IPS DF 4.7 (cell line): ENCODE measurements around the gene CREB3L4.
"Not testable (repeated sequence)": the region's sequence is repeated elsewhere in the genome, so short reads cannot be mapped to it uniquely, and the experiment has no call there.

Source experiments
- DNase-seq: peaks from one replicate; pipeline ENCODE4 v3.0.0-alpha.2; 2013; ENCODE audit warnings: low spot score; ENCODE audit errors: extremely low read depth

Gene CREB3L4

DNA sequence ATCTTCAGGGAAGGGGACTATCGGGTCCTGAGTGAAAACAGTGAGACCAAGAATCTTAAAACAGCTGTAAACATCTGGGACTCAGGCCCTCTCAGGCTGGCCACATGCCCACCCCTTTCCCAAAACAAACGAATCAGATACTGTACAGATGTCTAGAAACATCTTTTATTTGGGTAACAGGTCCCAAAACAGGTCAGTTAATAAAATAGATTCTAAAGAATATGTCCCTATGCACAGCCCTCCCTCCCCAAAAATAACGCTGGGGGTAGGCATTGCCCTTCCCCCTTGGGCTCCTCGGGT is 8.8 kb upstream of the CREB3L4 start:
- no peak for DNase-seq

DNA sequence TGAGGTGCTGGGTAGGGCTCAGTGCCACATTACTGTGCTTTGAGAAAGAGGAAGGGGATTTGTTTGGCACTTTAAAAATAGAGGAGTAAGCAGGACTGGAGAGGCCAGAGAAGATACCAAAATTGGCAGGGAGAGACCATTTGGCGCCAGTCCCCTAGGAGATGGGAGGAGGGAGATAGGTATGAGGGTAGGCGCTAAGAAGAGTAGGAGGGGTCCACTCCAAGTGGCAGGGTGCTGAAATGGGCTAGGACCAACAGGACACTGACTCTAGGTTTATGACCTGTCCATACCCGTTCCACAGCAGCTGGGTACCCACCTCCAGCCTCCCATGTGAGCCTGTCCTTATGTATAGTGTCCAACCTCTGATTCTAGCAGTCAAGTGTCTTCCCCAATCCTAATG is 8.2 kb upstream of the CREB3L4 start:
- DNase-seq = no peak

DNA sequence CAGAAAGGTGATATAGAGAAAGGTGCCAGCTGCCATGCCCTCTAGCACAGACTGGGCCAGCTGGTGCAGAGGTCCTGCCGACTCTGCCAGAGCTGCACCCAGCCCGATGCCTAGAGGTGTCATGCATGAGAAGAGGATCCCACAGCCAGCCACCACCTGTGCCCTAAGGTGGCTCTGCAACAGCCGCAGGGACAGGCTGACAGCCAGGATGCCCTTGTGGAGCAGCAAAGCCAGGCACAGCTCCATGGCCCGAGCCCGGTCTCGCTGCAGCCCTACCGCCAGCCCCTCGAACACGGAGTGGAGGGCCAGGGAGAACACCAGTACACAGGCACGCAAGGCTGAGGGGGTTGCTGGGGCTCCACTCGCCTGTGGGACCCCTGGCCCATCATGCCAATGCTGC is 7.5 kb upstream of the CREB3L4 start:
- DNase-seq = no peak

DNA sequence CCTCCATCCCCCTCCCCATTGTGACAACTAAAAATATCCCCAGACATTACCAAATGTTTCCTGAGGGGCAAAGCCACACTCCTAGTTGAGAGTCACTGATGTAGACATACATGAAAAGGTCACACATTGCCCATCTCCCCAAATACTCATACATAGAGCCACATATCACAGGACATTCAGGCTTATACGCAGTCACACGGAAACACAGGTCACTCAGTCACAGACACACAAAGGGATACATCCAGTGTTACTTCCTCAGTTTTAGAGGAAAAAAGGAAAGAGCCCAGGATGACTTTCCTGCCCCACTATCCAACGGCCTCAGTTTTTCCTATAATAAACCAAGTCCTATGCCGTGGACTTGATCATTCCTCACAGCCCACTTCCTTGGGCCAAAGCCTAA is 6.3 kb upstream of the CREB3L4 start:
- no peak for DNase-seq

DNA sequence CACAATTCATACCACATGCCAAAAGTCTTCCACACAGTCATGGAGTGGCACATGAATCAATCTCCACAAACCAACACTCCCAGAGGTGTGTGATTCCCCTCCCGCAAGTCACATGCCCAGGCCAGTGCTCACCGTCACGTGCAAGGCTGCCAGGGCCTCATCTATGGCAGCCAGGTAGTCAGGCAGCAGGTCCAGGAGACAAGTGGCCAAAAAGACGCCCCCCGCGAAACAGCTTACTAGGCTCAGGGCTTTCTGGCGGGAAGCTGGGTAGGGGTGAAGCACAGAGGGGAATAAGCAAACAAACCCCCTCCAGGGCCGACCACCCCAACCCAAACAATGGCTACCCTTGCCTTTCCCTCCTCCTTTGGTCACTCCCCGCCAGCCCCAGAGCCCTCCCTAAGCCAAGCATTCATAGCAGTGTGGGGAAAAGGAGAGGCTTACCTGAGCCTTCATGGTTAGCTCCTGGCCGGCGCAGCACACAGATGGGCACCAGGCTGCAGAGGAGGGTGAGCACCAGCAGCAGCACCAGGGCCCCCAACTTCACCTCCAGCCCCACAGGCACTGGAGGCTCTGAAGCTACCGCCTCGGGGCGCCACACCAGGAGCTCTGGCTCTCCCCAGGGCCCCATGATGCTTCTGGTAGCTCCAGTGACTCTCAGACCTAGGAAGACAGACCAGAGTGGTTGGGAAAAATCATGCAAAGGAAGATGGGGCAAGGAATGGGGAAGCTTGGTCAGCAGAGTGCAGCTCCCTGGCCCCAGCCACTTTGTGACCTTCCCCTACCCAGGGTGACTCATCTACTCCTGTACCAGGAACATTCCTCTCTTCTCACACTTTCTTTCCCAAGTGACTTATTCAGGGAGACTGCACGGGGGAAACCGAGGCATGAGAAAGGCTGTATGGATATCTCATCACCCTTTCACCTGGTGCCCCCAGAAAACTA is 5.3 kb upstream of the CREB3L4 start:
- no peak for DNase-seq

DNA sequence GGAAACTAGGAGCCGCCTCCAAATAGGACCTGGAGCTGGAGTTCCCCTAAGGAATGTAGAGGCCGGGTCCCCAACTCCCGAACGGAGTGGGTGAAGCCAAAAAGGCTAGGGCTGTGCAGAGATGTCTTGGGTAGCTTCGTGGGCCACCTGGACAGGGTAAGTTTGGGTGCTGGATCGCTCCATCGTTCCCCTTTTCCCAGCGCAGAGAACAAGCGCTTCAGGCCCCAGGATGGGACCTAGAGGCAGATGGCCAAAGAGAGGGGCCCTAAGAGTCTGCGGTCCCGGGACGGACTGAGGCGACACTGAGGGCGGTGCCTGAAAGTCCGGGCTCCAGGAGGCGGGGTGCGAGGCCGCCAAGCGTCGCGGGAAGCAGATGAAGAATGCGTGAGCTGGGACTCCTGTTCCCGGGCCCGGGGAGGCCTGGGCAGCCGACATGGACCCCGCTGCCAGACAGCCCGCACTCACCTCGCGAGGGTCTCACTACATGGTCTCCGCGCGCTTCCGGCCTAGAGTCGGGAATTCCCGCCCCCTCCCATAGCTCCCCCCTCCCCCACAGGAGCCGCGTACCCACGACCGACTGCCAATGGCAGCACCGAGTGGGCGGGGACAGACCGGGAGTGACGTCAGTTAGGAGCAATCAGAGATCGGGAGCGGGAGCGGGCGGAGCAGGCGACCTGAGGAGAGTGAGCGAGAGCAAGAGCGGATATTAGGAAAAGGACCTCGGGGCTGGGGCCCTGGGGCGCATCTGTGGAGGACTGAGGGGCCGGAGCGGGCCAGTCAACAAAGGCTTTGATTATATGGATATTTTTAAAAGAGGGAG is 4.5 kb upstream of the CREB3L4 start, which contains the start of gene SLC39A1:
SLC39A1 (minus strand) TSS at position 508 of the 820 bp plus-strand sequence. CDS start 822 bp downstream, outside the sequence.
- DNase-seq = no peak

DNA sequence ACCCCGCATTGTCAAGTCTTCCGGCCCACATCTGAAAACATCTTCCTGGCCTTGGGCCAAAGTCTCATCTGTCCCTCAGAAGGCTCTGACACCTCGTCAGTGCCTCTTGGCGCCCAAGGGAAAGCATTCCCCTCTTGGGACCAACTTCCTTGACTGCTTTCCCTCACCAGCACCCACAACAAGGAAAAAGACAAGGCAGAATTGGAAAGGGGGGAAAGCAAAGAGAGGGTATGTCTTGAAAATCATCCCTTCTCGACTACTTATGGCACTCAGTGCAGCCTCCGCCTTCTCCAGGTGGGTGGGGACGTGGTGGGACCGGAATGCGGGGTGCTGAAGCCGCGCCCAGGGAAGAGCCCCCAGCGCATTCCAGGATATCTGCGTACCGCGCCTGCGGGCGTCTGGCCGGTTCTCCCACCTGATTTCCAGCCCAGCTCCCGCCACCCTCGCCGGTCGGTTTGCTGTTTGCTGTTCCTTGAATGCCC is 3.8 kb upstream of the CREB3L4 start:
- no peak for DNase-seq

DNA sequence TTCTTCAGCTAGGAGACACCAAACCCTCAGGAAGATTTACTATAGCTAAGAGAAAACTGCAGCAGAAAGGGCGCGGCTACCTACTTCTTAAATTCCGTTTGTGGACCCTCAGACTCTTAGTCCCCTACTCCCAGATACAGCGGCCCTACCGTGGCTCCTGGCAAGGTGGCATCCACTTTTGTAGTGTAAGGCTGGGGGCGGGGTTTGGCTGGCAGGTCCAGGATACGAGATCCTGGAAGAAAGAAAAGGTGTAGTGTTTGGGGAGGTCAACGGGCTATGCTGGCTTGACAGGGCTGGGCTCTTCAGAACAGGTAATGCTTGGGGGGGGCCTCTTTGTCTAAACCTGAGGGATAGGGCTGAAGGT is 280 bp downstream of the CREB3L4 start:
- DNase-seq = no peak

DNA sequence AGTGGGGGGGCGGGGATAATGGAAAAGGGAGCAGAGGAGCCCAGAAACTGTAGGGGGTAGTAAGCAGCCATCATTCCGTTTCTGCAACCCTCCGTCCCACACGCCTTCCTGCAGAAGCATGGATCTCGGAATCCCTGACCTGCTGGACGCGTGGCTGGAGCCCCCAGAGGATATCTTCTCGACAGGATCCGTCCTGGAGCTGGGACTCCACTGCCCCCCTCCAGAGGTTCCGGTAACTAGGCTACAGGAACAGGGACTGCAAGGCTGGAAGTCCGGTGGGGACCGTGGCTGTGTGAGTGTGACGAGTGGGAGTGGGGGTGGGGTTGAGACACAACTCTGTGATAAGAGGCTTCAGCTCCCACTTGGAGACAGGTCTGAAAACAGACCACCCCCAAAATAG is 706 bp downstream of the CREB3L4 start:
- DNase-seq = no peak

DNA sequence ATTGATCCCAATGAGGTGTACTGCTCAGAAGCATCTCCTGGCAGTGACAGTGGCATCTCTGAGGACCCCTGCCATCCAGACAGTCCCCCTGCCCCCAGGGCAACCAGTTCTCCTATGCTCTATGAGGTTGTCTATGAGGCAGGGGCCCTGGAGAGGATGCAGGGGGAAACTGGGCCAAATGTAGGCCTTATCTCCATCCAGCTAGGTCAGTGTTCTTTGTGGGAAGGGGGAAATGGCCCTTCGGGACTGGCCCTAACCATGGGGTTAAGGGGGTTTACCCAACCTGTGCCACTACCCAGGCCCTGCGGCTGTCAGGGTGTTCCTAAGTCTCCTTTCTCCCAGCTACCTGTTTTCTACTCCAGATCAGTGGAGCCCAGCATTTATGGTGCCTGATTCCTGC is 1.3 kb downstream of the CREB3L4 start:
- no peak for DNase-seq

DNA sequence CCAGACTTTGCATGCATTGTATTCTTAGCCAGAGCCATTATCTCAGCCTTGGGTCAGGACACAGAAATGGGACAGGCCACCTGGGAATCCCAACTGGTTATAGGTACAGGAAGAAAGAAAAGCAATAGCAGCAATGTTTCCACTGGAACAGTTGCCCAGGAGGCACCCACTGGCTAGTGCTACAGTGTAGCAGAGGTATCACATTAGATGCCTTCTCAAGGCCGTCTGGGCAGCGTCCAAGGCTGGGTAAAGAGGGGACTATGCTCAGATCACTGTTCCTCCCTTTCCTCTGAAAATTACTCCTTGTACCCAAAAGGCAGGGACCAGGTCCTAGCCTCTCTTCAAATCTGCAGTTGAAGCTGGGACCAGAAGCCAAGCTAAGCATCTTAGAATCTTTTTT is 2.6 kb downstream of the CREB3L4 start:
- no peak for DNase-seq

DNA sequence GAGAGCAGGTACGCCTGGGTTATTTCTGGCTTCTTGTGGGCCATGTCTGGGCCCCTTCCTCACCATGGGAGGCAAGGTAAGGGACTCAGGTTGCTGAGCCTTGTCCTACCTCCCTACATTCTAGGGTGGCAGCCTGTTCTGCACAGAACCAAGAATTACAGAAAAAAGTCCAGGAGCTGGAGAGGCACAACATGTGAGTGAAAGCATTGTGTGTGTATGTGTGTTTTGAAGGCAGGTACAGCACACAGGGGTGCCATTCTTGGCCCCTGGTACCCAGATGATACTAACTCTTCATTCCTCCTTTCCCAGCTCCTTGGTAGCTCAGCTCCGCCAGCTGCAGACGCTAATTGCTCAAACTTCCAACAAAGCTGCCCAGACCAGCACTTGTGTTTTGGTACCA is 5.4 kb downstream of the CREB3L4 start:
- DNase-seq = no peak

DNA sequence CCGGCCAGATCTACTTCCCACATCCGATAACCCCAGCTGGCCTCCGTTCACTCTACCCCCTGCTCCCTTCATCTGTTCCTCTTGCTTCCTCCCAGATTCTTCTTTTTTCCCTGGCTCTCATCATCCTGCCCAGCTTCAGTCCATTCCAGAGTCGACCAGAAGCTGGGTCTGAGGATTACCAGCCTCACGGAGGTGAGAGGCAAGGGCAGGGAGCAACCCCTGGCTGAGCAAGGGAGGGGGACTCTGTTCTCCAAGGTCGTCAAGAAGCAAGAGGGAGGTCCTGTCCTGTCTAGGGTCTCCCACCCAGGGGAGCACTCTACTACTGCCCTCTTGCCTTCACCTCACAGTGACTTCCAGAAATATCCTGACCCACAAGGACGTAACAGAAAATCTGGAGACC is 5.8 kb downstream of the CREB3L4 start:
- no peak for DNase-seq

DNA sequence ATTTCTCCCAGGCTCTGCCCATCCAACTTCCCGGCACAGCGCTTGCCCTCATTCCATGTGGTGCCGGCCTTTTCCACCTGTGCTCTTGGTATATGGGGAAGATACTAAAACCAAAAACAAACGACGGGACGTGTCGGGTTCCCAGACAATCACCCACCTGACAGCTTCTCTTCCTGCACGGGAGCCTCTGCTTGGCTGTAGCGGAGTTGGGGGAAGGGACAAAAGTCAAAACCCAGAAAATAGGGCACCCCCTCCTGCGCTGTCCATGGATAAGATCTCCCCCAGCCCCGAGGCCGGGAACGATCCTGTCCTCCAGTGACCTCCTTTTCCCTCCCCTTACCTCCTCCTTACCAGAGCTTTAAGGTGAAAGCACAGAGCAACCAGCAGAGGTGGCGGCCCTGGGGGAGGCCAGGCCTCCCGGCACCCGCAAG is 9.1 kb downstream of the CREB3L4 start:
- no peak for DNase-seq

DNA sequence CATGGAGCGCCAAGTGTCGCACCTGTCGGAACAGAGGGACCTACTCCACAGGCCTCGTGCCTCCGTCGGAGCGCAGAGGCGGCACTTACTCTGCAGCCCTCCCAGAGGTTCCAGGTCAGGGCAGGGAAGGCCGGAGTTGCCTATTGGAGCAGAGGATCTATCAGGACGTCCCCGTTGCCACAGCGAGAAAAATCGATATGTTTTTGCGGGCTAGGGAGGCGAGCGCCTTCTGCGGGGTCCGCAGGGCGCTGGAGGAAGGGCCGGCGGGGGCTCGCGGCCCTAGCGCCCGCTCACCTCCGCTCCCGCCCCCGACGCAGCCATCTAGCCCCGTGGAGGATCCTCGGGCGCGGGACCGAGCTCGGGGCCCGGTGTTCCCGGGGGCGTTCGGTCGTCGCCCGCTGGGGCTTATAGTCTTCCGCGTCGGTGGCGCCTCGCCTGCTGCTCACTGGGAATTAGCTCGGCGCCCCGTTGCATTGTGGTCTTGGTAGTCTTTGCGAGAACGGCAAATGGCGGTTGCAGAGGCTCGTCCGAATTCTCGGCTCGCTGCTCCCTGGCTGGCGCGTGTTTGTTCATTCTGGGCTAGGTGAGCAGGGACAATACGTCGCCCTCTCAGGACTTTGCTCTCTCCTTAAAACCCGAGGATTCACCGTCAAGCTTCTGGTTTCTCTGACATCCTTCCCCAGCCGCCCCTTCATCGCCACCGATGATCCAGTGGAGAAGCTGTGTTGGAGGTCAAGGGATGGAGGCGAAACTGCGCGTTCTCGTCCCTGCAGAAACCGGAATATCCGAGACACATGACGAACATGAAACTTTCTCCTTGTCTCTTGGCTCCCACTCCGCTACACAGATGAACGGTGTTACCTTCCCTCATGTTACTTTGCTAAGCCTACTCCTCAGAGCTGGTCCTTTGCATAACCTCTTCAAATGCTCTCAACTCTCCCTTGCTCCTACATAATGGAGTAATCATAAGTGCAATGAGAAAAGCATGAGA is 9.8 kb downstream of the CREB3L4 start, which contains the start of gene JTB:
JTB (minus strand) TSS at position 425 of the 991 bp plus-strand sequence; CDS start at position 3, 422 bp downstream.
- no peak for DNase-seq

DNA sequence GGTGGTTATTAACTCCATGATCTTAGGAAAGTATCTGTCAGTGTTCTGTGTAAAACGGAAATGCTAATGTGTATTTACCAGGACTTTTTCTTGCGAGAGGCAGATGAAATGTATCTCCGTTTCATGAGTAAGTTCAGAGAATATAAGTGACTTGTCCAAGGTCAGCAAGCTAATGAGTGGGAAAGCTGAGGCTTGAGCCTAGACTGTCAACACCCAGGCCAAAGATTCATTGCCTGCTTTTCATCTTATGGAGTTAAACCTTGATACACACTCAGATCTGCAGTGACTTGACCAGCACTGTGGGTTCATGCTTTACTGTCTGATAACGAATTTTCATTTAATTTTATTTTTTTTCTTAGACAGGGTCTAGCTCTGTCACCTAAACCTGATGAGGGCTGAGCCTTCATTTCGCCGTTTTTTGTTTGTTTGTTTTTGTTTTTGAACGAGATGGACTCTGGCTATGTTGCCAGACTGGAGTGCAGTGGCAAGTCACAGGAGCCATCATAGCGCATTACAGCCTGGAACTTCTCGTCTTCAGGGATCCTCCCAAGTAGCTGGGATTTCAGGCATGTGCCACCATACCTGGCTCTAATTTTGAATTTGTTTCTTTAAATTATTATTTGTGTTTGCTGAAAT is 10.7 kb downstream of the CREB3L4 start:
- no peak for DNase-seq

DNA sequence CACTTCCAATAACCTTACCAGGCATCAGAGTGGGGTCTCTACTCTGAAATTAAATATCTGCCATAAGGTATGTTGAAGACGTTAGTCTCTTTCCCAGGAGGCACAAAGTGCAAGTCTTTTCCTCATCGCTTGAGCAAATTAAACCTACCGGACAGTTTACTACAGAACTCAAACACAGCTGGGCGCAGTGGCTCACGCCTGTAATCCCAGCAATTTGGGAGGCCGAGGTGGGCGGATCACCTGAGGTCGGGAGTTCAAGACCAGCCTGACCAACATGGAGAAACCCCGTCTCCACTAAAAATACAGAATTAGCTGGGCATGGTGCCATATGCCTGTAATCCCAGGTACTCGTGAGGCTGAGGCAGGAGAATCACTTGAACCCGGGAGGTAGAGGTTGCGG is 11.4 kb downstream of the CREB3L4 start:
- not testable (repeated sequence) for DNase-seq

DNA sequence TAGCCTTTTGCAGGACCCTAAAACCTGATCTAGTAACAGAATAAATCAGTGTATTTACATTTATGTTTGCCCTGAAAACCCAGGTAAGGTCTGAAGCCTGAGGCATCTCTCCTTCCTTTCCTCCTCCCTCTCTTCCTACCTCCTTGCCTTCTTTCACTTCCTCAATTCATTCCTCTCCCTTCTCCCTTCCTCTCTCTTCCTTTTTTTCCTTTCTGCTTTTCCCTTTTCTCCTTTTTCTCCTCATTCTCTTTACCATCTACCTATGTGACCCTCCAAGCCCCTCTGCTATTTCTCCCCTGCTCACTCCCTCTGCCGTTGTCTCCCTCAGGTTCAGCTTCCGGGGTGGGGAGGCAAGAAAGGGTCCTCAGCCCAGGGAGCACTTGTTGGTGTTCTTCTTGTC is 14.0 kb downstream of the CREB3L4 start:
- DNase-seq = not testable (repeated sequence)

DNA sequence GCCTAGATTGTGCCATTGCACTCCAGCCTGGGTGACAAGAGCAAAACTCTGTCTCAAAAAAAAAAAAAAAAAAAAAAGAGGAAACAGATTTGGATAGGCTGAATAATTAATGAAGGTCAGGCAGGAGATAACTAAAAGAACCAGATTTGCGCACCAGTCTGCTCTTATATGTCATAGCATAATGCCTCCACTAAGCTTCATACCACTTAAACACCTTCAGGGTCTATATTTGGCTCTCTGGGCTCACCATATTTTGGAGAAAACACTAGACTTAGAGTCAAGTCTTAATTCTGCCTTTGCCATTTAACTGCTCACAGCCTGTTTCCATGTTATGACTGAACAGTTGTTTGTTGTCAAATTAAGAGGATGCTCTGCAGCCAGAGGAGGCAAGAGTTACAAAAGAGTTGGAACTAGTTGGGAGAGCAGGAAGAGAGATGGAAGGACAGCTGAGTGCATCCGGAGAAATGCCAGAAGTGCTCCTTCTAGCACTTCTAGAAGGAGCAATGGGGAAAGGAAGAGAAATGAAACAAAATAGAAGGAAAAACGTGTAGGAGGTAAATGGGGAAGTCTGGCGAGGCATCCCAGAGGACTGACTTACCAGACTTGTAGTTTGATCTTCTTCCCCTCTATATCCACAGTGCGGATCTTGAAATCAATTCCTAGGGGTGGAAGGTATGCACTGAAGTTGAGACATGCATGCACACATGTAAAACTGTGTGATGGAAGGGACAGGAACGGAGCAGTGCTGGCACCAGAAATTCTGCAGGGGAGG is 16.6 kb downstream of the CREB3L4 start:
- DNase-seq = no peak
